SU-DHL-6 (cell line): Measurements from ENCODE around the gene RFK.

Experiments used
- EZH2phosphoT487 ChIP-seq: fragments of 200-600 bp; sonication (generic), shearing (Covaris generic); conservative IDR thresholded peaks from 2 replicates; pipeline ENCODE4 v1.6.1; 2018; ENCODE audit warnings: mild to moderate bottlenecking, antibody characterized with exemption, low read length, moderate library complexity, mixed read lengths
- TF ChIP-seq, protein P1 (sequence below): fragments of 200-600 bp; sonication (generic); IDR thresholded peaks from one replicate; pipeline ENCODE4 v1.5.1; 2017; ENCODE audit warnings: antibody characterized with exemption, mild to moderate bottlenecking, low read length, moderate library complexity; ENCODE audit not compliant: insufficient read depth, poor library complexity, severe bottlenecking

DNA sequence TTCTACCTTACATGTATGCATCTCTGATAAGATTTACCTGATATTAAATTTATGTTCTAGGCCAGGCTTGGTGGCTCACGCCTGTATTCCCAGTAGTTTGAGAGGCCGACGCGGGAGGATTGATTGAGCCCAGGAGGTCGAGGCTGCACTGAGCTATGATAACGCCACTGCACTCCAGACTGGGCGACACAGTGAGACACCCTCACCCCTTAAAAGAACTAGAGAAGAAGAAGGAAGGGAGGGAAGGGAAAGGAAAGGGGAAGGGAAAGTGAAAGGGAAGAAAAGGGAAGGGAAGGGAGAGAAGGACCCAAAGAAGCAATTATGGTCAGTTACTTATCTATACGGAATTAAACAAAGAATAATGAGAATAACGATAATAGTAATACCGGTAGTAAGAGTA, 1.2 kb upstream of the RFK start:
- TF ChIP-seq, protein P1, sequence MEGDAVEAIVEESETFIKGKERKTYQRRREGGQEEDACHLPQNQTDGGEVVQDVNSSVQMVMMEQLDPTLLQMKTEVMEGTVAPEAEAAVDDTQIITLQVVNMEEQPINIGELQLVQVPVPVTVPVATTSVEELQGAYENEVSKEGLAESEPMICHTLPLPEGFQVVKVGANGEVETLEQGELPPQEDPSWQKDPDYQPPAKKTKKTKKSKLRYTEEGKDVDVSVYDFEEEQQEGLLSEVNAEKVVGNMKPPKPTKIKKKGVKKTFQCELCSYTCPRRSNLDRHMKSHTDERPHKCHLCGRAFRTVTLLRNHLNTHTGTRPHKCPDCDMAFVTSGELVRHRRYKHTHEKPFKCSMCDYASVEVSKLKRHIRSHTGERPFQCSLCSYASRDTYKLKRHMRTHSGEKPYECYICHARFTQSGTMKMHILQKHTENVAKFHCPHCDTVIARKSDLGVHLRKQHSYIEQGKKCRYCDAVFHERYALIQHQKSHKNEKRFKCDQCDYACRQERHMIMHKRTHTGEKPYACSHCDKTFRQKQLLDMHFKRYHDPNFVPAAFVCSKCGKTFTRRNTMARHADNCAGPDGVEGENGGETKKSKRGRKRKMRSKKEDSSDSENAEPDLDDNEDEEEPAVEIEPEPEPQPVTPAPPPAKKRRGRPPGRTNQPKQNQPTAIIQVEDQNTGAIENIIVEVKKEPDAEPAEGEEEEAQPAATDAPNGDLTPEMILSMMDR, result no peak
- TF ChIP-seq EZH2phosphoT487, result no peak
